ENCODE results near the gene C14orf39.

Gene C14orf39, protein sequence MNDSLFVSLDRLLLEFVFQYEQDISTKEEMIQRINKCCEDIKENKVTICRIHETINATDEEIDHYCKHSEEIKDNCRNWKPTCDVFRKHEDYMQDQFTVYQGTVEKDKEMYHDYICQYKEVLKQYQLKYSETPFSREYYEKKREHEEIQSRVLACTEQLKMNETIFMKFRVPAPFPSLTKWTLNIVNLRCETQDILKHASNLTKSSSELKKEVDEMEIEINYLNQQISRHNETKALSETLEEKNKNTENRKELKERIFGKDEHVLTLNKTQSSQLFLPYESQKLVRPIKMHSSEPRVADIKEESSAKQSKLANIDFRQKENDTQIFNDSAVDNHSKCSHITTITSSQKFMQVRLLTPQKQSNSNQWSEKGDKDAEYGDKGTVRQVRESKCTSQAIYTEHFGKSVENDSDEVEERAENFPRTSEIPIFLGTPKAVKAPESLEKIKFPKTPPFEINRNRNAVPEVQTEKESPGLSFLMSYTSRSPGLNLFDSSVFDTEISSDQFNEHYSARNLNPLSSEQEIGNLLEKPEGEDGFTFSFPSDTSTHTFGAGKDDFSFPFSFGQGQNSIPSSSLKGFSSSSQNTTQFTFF

DNA sequence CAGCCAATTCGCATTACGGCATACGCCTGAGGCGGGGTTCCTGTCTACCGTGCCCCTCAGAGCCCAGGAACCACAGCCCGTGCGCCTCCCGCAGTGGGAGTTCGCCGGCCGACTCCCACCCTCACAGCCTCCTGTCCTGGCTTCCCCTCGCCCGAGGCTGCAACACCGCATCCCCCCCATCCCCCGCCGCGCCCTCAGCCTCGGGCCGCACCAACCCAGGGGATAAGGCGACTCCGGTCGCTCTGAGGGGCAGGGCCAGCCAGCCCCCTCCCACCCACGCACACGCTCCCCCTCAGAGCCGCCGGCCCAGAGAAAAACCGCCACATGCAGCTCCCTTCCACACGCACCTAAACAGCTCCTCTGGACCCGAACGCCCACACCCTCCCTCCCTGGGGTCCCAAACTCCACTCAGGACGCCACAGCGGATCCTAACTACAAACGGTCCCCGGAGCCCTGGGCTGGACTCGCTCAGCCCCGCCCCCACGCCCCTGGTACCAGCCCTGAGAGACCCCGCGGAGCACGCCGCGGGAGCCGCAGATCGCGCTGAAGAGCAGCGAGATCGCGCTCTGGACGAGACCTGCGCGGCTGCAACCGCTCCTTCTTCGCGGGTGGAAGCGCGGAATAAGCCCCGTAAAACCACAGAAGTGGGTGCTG lies at the start of gene C14orf39:
TSS of gene C14orf39 (minus strand) at position 466 of the 654 bp plus-strand sequence. CDS start 985 bp downstream, outside the sequence.
- FAIRE-seq: no peak

DNA sequence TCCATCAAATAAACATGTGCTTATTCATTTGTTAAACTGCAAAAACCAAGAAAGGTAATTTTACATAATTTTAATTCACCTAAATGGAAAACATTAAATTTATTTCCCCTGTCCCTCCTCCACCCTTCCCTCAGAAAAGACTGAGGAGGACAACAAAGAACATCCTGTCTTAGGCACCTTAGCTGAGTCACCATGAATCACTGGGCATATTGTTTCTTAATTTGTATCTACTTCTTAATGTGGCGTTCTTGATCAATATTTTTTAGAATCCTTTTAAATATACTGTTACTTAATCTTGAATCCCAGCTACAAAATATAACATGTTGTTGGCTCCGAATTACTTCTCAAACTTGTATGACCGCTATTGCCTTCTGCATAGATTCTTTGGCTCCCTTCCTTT lies 46.6 kb upstream of the C14orf39 start:
- FAIRE-seq: no peak

DNA sequence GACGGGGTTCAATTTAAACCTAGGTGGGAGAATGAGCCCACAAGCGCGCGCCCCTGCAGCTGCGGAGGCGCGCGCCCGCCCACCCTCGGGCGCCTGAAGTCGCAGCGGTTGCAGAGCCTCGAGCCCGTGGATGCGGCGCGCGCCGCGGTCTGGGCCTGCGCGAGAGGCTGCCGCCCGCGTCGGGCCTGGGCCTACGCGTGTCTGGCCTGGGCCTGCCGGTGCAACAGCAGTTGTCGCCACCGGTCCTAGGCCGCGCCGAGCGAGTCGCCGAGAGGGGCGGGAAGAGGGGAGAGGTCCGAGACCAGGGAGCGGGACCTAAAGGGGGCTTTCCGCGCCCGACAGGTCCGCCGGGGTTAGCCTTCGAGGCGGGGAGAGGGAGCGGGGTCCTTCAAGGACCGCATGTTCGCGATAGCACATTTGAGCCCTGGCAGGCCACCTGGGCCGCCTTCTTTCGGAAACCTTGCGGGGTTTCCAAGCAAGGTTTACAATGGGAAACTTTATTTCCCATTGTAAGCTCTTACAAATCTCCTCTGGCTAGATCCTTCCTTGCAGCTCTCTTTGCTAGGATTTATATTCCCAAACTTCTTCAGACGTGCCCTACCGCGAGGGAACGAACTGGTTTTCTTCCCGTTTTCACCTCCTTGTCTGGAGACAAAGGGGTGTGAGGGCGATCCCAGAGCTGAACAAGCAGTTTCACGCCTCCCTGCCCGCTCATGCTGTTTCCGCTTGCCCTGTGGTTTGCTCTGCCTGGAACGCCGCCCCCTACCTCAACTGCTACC lies 29.8 kb upstream of the C14orf39 start:
- FAIRE-seq: no peak

DNA sequence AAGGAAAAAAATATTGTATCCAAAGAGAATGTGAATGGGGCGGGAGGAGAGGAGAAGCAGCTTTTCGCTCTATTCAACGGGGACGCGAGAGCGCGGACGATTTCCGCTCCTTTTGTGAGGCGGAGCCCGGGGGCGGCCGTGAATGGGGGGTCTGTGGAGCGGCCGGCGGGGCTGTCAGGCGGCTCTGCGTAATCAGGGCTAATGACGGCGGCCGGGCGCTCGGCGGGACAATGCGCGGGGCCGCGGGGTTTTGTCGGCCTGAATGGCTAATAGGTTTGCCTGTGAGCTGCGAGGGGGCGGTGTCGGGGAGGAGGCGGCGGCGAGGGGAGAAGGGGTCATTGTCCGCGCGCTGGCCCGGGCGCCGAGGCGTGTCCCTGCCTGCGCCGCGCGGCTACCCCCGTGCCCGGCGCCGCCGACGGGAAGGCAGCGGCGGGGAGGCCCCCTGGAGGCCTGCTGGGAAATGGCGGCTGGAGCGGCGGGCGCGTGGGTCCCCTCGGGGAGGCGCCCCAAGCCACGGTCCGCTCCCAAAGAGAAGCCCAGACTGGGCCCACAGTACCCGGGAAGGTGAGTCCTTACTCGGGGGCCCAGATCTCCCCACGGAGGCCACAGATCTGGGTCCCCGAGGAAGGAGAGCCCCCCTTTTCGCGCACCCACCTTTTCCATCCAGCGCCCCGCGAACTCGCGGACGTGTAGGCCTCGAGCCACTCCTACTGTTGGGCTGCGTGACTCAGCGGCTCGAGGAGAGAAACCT lies 29.1 kb upstream of the C14orf39 start:
- FAIRE-seq: no peak

DNA sequence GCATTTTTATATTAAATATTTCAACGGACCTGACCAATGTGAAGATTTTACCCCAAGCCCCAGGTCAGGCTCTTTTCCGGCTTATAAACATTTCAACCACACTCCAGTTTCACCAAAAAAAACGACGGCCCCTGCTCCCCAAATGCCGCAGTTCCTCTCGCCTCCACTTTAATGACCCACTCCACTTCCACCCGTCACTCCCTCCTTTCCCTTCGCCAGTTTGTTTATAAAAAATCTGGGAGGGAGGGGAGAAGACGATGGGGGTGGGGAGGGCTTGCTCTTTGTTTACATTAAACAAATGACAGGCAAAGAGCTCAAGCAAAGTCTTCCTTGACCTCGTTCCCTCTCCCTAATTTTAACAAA lies 28.5 kb upstream of the C14orf39 start:
- FAIRE-seq: no peak

DNA sequence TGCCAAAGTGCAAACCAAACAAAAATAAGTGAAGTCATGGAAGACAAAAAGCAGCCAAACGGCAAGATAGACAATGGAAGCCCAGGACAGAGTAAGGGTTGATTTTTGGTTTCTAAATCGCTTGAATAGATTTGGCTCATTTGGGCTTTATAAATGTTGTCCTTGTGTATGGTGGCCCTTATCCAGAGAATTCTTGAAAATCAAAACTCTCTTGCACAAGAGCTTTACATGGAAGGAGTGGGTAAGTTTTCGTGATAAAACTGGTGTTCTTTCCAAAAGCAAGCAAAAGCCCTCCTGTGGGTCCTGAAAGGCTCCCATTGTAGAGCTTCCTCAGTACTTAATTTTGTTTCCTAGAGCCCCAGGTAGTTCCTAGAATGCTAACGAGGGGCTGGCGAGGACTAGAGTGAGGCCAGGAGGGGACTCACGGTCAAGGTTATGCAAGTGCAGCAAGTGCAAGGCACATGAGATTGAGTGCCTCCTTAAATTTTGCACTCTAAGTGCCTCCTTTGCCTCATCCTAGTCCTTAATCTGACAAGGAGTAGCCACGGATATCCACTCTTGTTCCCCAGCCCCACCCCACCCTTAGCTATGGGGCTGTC lies 27.2 kb upstream of the C14orf39 start:
- no peak for FAIRE-seq

DNA sequence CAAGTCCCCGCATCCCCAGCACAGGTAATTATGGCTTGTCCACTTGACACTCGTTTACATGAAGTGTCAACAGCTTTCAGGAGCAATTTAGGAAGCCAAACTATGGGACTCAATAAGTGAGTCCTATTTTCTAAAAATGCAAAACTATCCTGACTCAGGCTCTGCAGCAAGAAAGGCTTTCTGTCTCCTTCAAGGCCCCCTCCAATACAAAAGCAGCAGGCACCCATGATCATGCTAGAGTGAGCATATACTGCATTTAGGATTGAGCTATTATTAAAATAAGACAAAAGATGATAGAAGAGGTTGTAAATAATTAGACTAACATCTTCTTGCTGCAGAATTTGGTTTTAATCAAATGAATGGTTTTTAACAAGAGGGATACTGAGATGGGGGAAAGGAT lies 26.3 kb upstream of the C14orf39 start:
- FAIRE-seq: no peak

DNA sequence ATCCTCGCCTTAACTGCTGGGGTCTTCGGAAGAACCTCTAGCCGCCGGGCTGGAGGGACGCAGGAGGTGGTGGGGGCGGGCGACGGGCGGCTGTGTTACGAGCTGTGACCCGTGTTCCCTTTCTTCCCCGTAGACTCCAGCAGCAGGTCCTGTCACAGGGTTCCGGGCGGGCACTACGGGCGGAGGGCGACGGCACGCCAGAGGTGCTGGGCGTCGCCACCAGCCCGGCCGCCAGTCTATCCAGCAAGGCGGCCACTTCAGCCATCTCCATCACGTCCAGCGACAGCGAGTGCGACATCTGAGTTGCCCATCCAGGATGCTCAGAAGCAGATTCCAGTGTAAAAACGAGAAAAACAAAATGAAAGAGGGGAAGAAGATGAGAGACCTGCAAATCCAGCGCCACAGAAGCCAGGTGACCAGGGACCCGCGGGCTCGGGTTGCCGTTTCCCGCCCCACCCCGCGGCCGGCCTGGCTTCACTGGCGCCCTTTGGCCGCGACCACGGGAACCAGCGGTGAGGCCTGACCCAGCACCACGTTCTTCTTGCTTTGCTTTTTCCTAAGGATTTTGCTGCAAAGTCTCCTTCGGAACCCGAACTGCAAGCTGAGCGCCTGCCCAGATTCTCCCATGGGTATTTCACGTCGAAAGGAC lies 25.2 kb upstream of the C14orf39 start:
- FAIRE-seq: no peak

DNA sequence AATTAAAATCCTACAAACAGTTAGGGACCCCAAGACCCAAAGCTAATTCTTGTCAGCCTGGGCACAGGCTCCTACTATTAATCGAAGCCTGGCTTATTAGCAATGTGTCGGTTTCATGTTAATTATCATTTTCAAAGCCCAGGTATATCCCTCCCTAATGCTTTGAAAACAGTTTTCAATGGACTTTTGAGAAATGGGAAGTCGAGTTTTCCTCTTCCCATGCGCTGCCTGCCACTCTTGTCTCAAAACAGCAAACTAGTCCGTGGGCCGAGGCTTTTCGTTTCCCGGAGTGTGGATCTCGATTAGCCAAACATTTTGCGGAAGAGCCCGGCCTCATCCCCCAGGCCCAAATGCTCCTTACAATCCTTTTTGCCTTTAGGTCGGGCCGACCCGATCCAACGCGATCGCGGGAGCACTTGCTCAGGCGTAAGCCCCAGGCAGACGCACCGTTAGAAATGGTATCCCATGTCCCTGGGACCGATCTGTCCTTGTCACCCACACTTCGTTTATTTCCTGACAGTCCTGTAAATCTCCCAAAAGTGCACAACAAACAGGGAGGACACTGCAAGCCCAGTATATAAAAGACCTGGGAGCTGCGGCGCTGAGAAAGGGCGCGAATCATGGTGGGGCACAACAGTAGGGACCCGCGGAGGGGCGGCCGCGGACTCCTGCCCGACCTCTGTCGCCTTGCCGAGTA lies 24.5 kb upstream of the C14orf39 start:
- no peak for FAIRE-seq

DNA sequence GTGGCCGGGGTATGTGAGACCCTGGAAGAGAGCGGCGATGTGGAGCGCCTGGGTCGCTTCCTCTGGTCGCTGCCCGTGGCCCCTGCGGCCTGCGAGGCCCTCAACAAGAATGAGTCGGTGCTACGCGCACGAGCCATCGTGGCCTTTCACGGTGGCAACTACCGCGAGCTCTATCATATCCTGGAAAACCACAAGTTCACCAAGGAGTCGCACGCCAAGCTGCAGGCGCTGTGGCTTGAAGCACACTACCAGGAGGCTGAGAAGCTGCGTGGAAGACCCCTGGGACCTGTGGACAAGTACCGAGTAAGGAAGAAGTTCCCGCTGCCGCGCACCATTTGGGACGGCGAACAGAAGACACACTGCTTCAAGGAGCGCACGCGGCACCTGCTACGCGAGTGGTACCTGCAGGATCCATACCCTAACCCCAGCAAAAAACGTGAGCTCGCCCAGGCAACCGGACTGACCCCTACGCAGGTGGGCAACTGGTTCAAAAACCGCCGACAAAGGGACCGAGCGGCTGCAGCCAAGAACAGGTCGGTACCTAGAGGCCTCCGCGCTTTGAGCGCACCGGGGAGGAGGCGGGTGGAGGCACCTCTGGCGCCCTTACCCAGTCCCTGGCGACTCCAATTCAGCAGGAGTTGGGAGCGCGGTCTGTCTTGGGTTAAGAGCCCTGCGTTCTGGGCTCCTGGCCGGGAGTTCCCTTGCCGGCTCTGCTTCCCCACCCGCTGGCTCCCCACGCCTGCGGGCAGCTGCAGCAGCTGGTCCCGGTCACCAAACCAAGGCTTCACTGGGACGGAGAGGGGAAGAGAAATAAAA lies 23.8 kb upstream of the C14orf39 start:
- FAIRE-seq: no peak

DNA sequence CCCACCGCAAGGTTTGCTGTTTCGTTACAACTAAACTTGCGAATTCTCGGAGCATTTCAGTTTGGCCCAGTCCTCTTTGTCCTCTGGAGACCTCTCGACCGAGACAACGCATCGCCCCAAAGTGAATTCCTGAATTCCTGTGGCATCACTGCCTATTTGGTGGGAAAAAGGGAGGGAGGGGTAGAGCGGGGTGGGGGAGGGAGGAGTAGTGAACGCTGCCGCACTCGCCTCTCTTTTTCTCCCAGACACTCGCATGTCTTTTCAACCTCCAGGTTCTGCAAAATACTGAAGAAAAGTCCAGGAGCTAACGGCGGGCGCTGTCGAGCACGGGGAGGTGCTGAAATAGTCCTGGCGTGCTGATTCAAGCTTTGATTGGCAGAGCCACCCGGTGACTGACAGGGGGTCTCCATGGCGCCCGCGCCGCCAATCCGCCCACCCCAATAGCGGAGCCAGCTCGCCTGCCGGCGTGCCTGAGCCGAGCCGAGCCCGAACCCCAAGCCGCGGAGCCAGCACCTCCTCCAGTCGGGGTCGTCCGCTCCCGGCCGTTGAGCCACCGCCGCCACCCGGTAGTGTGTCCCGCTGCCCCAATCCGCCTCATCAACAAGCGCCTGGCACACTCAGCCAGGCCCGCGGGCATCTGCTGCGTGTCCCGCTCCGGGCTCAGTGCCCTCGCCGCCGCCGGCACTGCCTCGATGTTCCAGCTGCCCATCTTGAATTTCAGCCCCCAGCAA lies 23.0 kb upstream of the C14orf39 start, which contains the start of gene SIX6:
TSS of gene SIX6 (plus strand) at position 440 of the 731 bp plus-strand sequence. CDS start at position 693, 253 bp downstream.
- FAIRE-seq: no peak

DNA sequence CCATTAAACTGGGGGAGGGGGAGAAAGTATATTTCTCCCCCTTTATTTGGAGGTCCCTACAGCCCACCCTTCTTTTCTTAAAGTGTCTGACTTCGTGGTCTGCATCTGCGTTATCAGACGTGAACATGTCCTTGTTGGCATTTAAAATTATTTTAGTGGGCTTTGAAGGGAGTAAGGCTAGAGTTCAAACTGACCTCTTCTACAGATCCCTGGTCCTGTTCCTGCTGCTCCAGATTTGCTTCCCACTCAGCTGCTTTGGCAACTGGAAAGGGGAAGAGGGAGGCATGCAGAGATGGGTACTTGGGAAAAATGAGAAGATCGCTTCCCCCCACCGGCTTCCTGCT lies 22.5 kb upstream of the C14orf39 start:
- no peak for FAIRE-seq

DNA sequence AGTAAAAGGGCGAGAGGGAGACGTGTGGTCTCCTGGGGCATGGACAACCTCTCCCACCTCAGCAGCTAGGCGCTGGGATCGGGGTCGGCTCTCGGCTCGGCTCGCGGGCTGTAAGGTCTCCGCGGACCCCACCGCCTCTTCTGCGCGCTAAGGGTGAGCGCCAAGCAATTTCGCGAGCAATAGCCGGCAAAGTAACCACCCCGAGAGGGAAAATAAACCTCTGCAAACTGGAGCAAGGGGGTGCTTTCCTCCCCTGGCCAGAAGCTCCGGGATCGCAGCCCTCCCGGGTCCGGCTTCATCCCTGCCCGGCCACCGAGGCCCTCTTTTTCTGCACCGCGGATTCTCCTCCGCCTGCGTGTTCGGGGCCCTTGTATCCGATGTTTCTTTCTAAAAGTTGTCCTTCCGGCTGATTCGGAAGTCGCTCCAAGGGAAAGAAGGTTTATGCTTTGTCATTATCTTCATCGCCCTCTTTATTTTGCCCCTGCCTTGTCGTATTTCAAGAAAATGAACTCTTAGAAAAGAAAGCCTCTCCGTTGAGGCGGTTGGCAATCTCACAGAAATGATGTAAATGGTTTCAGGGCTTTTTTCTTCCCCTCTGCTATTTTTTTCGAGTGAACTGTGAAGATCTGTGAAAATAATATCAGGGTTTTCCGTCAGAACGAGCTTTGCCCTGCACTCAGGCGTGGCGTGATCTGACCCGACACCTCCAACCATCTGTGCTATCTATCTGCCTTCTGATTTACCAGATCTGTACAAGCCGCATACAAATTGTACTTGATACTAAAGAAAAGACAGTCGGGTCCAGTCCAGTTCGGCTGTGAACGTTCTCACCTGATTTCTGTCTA lies 21.3 kb upstream of the C14orf39 start:
- FAIRE-seq: no peak

DNA sequence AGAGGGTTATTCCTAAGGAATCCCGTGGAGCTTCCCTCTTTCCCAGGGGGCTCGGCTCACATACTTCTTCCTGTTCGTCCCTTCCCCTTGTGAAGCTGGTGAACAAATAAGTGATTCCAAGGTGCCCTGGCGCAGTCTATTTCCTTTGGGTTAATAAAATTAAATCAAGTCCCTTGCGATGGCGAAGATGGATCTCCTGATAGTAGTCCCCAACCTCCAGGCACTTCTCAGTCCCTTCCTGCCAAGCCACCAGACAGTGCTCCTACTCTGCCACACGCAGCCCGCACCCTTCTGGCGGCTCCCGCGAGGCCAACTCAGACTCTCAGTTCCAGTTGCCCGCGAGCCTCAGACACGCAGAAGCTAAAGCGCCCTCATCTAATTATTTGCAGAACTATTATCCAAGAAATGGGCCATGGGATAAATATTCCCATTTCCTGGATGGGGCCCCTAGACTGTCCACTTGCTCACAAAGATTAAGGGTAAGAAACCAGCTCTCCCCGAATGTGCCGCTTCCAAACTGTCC lies 20.7 kb upstream of the C14orf39 start:
- FAIRE-seq: no peak

DNA sequence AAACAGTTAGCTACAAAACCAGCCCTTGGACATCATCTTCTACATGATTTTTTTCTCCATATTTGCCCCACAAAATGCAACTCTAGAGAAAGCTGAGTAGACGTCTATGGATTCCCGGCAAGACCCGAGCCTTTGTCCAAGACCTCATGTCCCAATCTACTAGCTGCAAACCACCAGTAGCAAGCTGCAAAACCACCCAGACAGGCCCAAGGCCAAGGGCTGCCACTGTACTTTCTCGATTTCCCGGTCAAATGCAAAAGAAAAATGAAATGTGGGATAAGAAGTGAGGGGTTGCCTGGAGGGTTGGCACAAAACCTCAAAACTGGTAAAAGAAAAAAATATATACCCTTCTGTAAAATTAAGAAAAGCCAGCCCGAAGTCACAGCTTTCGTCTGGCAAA lies 20.1 kb upstream of the C14orf39 start:
- FAIRE-seq: no peak

DNA sequence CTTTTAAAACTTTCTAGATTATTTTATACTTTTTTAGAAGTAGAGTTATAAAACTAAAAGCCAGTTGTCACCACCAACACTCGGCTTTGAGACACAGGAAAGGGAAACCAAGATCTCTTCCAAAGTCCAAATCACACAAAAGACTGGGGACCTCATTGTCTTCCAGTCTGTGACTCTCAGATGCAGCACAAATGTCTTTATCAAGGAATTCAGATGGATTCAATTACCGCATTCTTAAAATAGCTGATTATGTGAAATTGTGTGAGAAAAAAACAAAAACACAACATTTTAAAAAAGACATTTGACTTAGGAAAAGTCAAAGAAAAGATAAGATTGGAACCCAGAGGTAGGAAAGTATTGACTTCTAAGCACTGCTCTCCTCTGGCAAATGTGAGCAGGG lies 19.6 kb upstream of the C14orf39 start:
- no peak for FAIRE-seq

DNA sequence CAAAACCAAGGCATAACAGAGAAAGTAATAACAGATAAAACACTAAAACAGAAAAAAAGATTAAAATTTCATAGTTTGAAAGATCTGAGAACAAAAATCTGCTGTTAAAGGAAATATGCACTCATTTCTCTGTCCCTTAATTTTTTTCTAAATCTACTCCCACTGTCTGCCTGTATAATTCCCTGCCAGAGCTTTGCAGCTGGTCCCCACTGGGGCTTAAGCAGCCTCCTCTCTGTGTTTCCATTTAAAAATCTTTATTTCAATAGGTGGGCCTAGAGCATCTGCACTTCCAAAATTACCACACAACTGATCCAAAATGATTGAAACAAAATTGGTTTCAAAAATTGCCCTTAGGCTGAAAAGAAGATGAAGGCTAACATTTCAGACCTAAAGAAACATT lies 16.7 kb upstream of the C14orf39 start:
- no peak for FAIRE-seq

DNA sequence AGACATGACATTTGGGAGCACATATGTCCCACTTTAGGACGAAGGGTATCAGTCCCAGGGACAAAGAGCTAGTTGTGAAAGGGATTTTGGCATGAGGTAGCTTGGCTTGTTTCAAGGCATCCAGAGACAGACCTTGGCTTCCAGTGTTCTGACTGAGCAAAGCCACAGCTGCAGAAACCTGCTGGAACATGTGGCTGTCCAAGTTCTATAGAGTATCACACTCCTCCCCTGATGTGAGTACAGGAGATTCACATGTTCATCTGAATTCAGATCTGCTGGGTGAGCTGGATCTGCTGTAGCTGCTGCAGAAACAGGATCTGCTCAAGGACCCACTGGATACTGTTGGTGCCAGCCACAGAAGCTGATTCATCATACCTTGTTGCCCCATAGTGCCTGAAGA lies 10.1 kb upstream of the C14orf39 start:
- no peak for FAIRE-seq

All from endometrium (tissue), 2 donors.